GM12874 (cell line): ENCODE measurements around the gene ATP11A.

ENCODE experiments used
- CTCF ChIP-seq: IDR thresholded peaks from 2 replicates; pipeline ENCODE4 v1.5.1; 2011; ENCODE audit warnings: low read depth, mild to moderate bottlenecking, control low read depth, low read length, moderate library complexity; ENCODE audit not compliant: insufficient read depth

ATP11A gene

GRCh38 chr13:112849500-112849899 lies 159.7 kb downstream of the ATP11A start:
- no peak for TF ChIP-seq CTCF

- no peak for TF ChIP-seq CTCF
These were observed 160.4 kb downstream of the ATP11A start for GRCh38 chr13:112850273-112850672.

GRCh38 chr13:112851107-112852038 lies 161.5 kb downstream of the ATP11A start:
- no peak for TF ChIP-seq CTCF

- TF ChIP-seq CTCF = no peak
These were observed 162.6 kb downstream of the ATP11A start for GRCh38 chr13:112852392-112852791.

- no peak for TF ChIP-seq CTCF
These were observed 163.0 kb downstream of the ATP11A start for GRCh38 chr13:112852808-112853207.

GRCh38 chr13:112854321-112854720 lies 164.5 kb downstream of the ATP11A start:
- no peak for TF ChIP-seq CTCF

GRCh38 chr13:112855859-112856258 lies 166.0 kb downstream of the ATP11A start:
- TF ChIP-seq CTCF = no peak
